ENCODE data around the gene TCF7L2.
A peak's percentile ranks its signal among the peaks of the same experiment; 100 is the strongest.

The TCF7L2 gene

DNA sequence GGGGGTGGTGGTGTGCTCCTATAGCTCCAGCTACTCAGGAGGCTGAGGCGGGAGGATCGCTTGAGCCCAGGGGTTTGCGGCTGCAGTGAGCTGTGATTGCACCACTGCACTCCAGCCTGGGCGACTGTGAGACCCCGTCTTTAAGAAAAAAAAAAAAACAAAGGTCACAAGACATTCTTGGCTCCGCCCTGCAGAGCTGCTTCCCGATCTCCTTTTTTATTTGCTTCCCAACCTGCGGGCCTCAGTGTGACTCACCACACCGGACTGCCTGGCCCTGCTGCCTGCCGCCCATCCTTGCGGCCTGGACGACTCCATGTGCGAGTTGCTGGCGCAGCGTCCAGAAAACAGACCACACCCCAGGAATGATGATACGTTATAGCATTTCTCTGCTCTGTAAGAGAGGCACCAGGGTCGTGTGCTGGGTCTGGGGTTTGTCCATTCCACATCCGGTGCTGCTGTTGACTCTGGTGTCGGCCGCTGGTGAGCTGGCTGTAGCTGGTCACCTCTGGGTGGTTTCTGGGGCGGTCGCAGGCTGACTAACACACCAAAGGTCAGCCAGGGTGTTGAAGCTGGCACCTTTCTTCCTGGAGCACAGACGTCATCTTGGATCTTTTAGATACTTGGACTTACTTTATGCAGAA lies 123.6 kb downstream of the TCF7L2 start:
- DNase-seq: peak in 1 of 2 experiments; percentile 35

DNA sequence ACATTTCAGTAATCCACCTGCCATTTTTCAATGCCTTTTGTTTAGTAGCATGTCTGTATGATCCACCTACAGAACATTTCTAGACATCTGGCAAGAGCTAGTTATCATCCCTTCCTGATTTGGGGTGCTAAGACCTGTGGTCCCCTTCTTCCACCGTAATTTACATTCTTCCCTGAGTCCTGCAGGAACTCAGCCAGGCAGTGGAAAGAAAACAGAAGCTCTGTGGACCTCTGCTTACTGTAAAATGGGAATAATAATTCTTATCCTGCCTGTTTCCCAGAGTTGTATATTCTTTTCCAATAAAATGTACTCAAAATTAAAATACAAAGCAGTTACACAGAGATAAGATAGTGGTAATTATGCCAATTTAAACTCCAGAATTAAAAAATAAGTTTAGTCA lies 126.9 kb downstream of the TCF7L2 start:
- no peak for DNase-seq

DNA sequence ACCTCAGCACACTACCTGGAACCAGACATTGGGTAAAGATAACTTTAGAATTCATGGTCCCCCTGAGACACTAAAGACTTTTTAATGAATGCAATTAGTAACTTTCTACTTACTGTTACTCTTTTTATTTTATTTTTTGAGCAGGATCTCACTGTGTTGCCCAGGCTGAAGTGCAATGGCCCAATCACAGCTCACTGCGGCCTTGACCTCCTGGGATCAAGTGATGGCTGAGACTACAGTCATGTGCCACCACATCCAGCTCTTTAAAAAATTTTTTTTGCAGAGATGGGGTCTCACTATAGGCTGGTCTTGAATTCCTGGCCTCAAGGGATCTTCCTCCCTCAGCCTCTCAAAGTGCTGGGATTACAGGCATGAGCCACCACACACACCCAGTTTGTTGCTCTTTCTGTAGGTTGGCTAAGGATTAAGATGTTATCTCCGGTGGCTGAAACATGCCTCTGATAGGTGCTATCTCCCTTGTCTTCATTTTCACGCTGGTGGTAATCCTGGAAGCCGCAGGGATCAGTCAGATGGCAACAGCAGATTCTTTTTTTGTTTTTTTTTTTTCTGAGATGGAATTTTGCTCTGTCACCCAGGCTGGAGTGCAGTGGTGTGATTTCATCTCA lies 128.3 kb downstream of the TCF7L2 start:
- DNase-seq: no peak

GRCh38 chr10:113080061-113080924 lies 130.2 kb downstream of the TCF7L2 start:
- no peak for DNase-seq

DNA sequence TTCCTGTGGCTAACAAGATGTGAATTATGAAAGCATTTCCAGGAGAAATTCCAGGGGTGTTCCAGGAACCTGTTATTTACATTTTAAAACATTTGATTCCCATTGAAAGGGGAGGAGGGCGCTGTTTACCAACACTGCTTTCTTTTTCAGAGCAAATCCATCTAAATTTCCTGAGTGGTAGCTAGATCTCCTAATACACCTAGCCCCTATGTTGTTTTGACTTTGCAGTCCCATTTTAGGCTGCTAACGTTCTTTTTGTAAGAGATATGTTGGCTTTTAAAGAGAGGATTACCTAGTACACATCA lies 130.8 kb downstream of the TCF7L2 start:
- no peak for DNase-seq

GRCh38 chr10:113084031-113084430 lies 134.0 kb downstream of the TCF7L2 start:
- no peak for DNase-seq

GRCh38 chr10:113085776-113086175 lies 135.7 kb downstream of the TCF7L2 start:
- no peak for DNase-seq

GRCh38 chr10:113086282-113086681 lies 136.2 kb downstream of the TCF7L2 start:
- no peak for DNase-seq

GRCh38 chr10:113087165-113088029 lies 137.3 kb downstream of the TCF7L2 start:
- DNase-seq: no peak

GRCh38 chr10:113088194-113088593 lies 138.1 kb downstream of the TCF7L2 start:
- DNase-seq: no peak

DNA sequence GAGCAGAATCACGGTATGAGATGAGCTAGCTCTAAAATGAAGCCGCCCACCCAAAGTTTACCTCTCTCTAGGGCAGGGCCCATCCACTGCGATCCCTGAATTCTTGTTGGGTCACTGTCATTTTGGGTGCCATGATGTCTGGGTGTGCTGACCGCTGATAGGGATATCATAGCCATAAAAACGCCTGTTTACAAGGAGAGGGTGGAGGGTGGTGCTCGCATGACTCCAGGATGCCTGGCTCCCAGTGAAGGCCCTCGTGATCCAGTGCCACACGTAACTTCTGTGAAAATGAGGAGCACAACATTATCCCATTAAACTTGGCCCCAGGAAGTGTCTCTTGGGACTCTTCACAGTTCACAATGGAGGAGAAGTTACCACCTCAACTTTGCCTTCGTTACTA lies 139.5 kb downstream of the TCF7L2 start:
- no peak for DNase-seq

DNA sequence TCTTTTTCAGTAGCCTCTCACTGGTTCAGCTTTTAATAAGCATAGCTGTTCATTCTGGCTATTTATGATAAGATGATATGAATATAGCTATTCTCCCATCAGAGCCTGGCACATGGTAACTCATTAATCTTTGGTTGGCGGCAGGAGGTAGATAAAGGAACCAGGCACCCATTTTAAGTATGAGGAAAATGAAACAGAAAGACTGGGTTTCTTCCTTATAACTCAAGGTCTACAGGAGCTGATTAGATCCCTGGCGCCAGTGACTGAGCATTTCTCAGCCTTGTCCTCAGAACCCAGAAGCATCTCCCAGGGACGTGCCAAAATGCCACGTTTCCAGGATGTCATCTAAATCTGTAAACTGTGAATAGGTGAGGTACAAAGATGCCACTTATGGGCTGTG lies 141.9 kb downstream of the TCF7L2 start:
- no peak for DNase-seq

- no peak for DNase-seq
Measured at GRCh38 chr10:113093188-113094113, 143.4 kb downstream of the TCF7L2 start.

DNA sequence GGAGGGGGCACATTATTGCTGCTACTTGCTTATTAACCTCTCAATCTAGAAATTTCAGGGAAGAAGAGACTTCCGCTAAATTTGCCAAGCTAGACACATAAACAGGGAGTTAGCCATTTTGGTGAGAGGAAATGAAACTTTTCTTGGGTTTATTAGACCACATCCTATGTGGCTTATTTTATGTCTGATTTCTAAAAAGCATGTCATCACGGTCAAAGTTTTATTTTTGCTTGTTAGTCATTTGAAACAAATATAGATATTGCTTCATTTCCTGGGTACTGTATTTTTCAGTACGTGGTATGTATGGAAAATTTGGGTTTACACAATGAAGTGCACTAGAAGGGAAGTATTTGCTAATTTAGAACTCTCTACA lies 144.1 kb downstream of the TCF7L2 start:
- DNase-seq: no peak

- no peak for DNase-seq
Measured at GRCh38 chr10:113095419-113096127, 145.5 kb downstream of the TCF7L2 start.

DNA sequence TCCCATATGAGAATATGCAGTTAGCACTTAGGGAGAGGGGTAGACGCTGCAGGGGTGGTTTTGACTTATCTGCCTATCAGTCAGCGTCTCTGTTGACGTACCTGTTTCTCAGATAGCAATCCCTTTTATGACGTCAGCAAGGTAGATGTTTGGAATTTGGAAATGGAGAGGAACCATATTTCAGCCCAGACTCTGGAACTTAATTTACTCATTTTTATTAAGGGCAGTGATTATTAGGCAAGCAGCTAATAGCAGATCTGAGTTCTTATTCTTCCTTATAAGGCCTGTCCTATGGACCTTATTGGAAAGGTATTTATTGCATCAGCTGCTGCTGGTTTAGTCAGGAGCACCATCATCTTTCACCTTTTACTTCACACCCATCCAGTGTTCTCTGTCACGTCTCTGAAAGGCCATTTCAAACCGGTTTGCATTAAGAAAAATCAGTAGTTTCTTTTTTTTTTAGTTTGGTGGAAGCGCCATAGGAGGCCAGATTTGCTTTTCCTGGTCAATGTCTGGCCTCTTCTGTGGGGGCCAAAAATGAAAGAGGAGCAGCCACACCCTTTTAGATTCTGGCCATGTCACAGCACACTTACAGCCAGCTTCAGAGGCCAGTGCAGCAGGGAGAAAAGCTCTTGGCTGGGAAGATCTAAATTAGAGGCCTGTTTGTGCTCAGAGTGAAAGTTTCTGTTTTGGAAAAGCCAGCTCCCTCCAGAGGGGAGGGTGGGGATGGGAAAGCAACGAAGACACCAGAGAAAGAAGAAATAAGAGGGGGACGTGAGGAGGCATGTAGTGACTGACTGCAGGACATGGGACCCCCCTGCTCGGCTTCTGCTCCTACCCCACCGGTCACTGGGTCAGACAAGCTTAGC lies 146.3 kb downstream of the TCF7L2 start:
- no peak for DNase-seq

DNA sequence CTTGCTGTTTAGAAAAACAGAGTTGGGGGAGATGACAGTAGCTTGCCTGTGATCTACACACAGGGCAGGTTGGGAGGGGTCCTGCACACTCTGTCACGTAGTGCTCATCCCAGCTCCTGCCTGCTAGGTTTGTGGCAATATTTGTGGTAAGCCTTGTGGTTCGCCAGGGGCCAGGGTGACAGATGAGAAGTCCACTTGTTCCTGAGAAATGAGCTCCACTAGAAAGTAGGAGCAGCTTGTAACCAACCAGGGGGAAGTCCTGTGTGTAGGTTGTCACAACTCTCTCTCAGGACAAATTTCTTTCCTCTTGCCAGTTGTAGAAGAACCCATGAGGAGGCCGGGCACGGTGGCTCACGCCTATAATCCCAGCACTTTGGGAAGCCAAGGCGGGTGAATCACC lies 147.0 kb downstream of the TCF7L2 start:
- DNase-seq: no peak

DNA sequence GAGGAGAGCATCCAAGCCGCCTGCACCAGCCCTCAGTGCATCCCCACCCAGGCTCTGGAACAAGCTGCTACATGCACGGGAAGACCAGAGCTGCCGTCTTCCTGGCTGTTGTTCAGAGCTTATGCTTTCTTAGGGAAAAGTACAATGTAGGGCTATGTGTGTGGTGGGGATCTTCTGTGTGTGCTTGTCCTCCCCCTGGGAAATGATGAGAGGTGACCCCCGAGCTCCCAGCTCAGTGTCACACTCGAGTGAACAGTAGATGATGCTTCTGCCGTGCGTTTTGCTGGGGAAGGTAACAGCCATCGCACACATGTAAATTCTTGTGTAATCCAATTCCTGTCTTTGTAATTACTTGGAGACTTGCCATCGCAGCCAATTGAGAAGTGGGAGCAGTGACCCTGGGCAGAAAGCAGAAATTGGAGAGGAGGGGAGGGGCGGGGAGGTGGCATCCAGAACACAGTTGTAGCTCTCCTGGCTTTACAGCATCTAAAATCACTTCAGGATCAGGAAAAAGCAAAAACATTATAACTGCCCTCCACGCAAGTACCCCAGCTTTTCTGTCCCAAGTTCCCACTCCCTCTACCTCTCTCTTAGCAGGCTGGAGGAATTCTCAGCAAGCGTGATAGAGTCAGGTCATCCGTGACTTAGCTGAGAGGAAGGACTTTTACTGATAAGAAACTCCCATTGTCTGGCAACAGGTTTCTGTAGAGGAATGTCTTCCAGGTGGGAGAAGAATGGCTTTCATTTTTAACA lies 149.6 kb downstream of the TCF7L2 start:
- DNase-seq: no peak

GRCh38 chr10:113100281-113100680 lies 150.2 kb downstream of the TCF7L2 start:
- no peak for DNase-seq

Measured in SHP77 (cell line).